Neural crest cell (in vitro differentiated cells): Measurements from ENCODE around the gene EFEMP1. TPM values are rescaled to one million over a fixed set of nuclear protein-coding genes. Genes with fewer than 3 reads are reported as not detected.

Source experiments
- DNase-seq: peaks from one replicate; pipeline ENCODE4 v3.0.0; 2021; ENCODE audit warnings: low read depth, mixed read lengths, low spot score
- H3K27ac Mint-ChIP-seq: one replicate; pipeline ENCODE4 v1.8.0; 2021; ENCODE audit warnings: mild to moderate bottlenecking, mixed read lengths; ENCODE audit not compliant: unreplicated experiment
- H3K27me3 Mint-ChIP-seq: 2 replicates; pipeline ENCODE4 v1.8.0; 2021; ENCODE audit warnings: low read depth, mild to moderate bottlenecking, mixed read lengths
- H3K36me3 Mint-ChIP-seq: 2 replicates; pipeline ENCODE4 v1.8.0; 2021; ENCODE audit warnings: low read depth, mild to moderate bottlenecking, mixed read lengths
- H3K4me1 Mint-ChIP-seq: 2 replicates; pipeline ENCODE4 v1.8.0; 2021; ENCODE audit warnings: mixed read lengths
- H3K4me3 Mint-ChIP-seq: one replicate; pipeline ENCODE4 v1.8.0; 2021; ENCODE audit warnings: mild to moderate bottlenecking, mixed read lengths
- H3K9me3 Mint-ChIP-seq: 2 replicates; pipeline ENCODE4 v1.8.0; 2021; ENCODE audit warnings: mixed read lengths
- CTCF ChIP-seq: fragments of 200-600 bp; sonication (generic); conservative IDR thresholded peaks from 2 replicates; pipeline ENCODE4 v1.5.0; 2021; ENCODE audit warnings: antibody characterized with exemption, mild to moderate bottlenecking
- total RNA-seq: library from RNA; stranded (reverse); gene quantifications from 2 replicates; pipeline ENCODE4 v1.2.1, GENCODE V29; 2021

The EFEMP1 gene
- total RNA-seq, 1 donor from 2014 or later: 4.1 TPM

DNA sequence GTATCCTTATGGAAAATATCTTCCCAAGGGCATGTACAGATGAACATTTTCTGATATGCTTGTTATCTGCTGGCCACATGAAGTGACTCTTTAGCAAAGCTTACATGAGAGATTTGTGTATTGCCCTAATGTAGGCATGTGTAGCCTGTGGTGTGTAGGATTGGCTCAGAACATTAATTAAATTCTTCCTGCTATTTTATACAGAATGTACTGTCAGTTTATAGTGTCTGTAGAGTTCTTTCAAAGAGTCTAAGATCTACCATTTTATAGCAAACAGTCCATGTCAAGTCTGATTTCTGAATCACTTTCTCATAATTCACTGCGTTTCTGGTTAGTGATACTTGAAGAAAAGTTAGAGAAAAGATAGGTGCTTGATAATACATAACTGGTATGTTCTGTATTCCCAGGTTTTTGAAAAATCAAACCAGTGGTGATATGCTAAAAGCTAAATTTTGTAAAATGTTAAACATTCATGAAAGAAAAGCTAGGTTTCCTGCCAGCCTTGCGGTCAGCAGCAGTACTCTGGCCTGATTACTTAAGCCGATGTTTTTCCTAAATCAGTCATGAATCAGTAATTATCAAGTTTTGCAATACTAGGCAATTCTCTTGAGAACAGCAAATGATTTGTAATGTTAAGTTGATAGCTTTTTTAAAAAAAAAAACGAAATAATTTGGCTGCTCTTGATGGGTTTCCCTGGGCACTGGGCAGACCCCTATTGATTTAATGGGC is 30.9 kb upstream of the EFEMP1 start:
- Mint-ChIP-seq H3K4me1 (no peaks in the 10 kb centered on the region), H3K27me3 (peaks cover 3% of the 10 kb centered on the region), H3K9me3 (no peaks in the 10 kb centered on the region), H3K36me3 (no peaks in the 10 kb centered on the region), H3K27ac (no peak overlapping the region), H3K4me3 (no peak overlapping the region)
- no peak for TF ChIP-seq CTCF
- no peak for DNase-seq

DNA sequence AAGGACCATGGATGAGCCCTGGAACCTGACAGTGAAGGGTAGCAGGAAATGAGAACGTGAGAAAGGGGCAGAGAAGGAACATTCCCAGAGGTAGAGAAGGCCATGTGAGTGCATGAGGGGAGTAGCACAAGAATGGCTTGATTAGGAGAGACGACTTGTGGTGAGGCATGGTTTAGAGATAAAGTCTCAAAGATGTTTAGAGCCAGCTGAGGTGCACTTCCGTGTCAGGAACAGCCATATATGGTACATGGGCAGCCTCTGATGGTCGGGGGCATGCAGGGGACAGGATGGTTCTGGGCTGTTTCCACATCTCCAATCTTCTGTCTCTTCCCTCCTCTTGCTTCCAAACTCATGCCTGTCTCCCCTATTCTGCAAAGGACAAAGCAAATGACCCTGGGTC is 28.8 kb upstream of the EFEMP1 start:
- Mint-ChIP-seq H3K4me3 (no peak overlapping the region), H3K9me3 (no peaks in the 10 kb centered on the region), H3K27me3 (peaks cover 3% of the 10 kb centered on the region), H3K27ac (no peak overlapping the region), H3K4me1 (no peaks in the 10 kb centered on the region), H3K36me3 (no peaks in the 10 kb centered on the region)
- no peak for DNase-seq
- no peak for TF ChIP-seq CTCF

- no peak overlapping the region for H3K4me3 Mint-ChIP-seq
- no peak for DNase-seq
- H3K4me1 Mint-ChIP-seq: no peaks in the 10 kb centered on the region
- peaks cover 3% of the 10 kb centered on the region for H3K27me3 Mint-ChIP-seq
- H3K9me3 Mint-ChIP-seq: no peaks in the 10 kb centered on the region
- H3K36me3 Mint-ChIP-seq: no peaks in the 10 kb centered on the region
- TF ChIP-seq CTCF: no peak
- H3K27ac Mint-ChIP-seq: no peak overlapping the region
Measured at GRCh38 chr2:55951533-55951932, 28.0 kb upstream of the EFEMP1 start.

- no peak for TF ChIP-seq CTCF
- H3K27ac Mint-ChIP-seq: no peak overlapping the region
- no peak overlapping the region for H3K4me3 Mint-ChIP-seq
- no peaks in the 10 kb centered on the region for H3K4me1 Mint-ChIP-seq
- H3K9me3 Mint-ChIP-seq: peaks cover 4% of the 10 kb centered on the region
- no peak for DNase-seq
- H3K36me3 Mint-ChIP-seq: no peaks in the 10 kb centered on the region
- H3K27me3 Mint-ChIP-seq: peaks cover 3% of the 10 kb centered on the region
Measured at GRCh38 chr2:55949613-55950012, 26.0 kb upstream of the EFEMP1 start.

DNA sequence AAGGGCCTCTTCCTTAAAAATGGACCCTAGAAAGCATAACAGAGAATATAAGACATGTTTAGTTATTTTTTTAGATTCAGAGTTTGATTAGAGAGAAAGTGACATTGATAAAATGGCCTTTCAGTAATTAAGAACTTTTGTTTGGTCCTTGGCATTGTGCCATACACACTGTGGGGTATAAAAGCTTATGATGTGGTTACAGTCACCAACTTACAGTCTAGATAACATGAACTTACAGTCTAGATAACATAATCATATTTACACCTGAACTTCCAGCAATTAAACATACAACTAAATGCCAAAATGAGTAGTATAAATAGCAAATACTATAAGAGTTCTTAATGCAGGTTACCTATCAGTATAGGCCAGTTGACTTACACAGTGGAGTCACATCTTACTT is 25.6 kb upstream of the EFEMP1 start:
- Mint-ChIP-seq H3K4me3 (no peak overlapping the region), H3K9me3 (peaks cover 4% of the 10 kb centered on the region), H3K36me3 (no peaks in the 10 kb centered on the region), H3K27ac (no peak overlapping the region), H3K4me1 (no peaks in the 10 kb centered on the region), H3K27me3 (peaks cover 3% of the 10 kb centered on the region)
- TF ChIP-seq CTCF: no peak
- no peak for DNase-seq
